Measurements from ENCODE around the gene MPEG1. TPM values are rescaled to one million over a fixed set of nuclear protein-coding genes. Genes with fewer than 3 reads are reported as not detected.

MPEG1 gene
- total RNA-seq, 1 experiment from 2014 or later: 0.08 TPM

DNA sequence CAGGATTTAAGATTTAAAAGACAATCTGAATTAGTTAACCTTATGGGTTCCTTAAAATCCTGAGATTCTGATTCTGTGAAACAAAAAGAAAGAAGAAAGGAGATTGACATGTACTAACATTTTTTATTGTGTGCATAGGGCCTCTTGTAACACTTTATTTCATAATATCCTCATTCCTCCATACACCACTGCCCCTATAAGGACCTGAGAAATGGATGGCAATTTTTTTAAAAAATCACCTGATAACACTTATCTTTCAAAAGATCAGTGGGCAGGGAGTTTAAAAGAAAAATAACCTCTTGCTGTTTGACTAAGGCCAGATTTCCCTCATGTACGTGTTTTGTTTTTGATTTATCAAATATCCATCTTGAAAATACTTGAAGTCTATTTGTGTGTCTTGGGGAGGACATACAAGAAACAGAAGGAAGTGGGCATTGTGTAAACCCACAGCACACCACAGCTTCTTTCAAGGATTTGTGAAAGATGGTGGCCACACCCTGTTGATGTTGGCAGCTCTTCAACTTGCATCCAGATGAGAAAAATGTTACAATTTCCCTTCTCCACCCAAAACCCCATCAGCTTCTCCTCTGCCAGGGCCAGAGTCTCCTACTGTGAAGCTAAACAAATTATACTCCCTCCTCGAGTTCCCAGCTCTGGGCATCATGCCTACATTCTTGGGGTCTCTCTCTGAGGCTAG, 35.0 kb upstream of the MPEG1 start:
- no TSS peak for BruUV-seq (replicated peaks)
- H3K9me3 ChIP-seq (ENCODE audit: control insufficient read depth, insufficient read depth, low read depth, low read length): no peaks in the 10 kb centered on the region
- no peak overlapping the region for H3K27ac ChIP-seq (ENCODE audit: low read length)
- ATAC-seq (no peak), DNase-seq (ENCODE audit: low read depth, low spot score) (no peak)
- H3K36me3 ChIP-seq (ENCODE audit: control insufficient read depth, insufficient read depth, low read length): no peaks in the 10 kb centered on the region
- no peaks in the 10 kb centered on the region for H3K4me1 ChIP-seq (ENCODE audit: control insufficient read depth, insufficient read depth, low read length)
- CTCF ChIA-PET: no interaction called here
- TF ChIP-seq, protein P1, sequence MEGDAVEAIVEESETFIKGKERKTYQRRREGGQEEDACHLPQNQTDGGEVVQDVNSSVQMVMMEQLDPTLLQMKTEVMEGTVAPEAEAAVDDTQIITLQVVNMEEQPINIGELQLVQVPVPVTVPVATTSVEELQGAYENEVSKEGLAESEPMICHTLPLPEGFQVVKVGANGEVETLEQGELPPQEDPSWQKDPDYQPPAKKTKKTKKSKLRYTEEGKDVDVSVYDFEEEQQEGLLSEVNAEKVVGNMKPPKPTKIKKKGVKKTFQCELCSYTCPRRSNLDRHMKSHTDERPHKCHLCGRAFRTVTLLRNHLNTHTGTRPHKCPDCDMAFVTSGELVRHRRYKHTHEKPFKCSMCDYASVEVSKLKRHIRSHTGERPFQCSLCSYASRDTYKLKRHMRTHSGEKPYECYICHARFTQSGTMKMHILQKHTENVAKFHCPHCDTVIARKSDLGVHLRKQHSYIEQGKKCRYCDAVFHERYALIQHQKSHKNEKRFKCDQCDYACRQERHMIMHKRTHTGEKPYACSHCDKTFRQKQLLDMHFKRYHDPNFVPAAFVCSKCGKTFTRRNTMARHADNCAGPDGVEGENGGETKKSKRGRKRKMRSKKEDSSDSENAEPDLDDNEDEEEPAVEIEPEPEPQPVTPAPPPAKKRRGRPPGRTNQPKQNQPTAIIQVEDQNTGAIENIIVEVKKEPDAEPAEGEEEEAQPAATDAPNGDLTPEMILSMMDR (IDR thresholded peaks at IDR 0.05): no peak
- TF ChIP-seq, protein P2, sequence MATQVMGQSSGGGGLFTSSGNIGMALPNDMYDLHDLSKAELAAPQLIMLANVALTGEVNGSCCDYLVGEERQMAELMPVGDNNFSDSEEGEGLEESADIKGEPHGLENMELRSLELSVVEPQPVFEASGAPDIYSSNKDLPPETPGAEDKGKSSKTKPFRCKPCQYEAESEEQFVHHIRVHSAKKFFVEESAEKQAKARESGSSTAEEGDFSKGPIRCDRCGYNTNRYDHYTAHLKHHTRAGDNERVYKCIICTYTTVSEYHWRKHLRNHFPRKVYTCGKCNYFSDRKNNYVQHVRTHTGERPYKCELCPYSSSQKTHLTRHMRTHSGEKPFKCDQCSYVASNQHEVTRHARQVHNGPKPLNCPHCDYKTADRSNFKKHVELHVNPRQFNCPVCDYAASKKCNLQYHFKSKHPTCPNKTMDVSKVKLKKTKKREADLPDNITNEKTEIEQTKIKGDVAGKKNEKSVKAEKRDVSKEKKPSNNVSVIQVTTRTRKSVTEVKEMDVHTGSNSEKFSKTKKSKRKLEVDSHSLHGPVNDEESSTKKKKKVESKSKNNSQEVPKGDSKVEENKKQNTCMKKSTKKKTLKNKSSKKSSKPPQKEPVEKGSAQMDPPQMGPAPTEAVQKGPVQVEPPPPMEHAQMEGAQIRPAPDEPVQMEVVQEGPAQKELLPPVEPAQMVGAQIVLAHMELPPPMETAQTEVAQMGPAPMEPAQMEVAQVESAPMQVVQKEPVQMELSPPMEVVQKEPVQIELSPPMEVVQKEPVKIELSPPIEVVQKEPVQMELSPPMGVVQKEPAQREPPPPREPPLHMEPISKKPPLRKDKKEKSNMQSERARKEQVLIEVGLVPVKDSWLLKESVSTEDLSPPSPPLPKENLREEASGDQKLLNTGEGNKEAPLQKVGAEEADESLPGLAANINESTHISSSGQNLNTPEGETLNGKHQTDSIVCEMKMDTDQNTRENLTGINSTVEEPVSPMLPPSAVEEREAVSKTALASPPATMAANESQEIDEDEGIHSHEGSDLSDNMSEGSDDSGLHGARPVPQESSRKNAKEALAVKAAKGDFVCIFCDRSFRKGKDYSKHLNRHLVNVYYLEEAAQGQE (IDR thresholded peaks at IDR 0.05; ENCODE audit: insufficient read depth in 1 of 2, low read depth in 2 of 2, low read length in 1 of 2): no peak
- TF ChIP-seq SIN3A (IDR thresholded peaks at IDR 0.05; ENCODE audit: borderline replicate concordance, insufficient read depth, low read depth, low read length) (no peak), POLR2AphosphoS5 (IDR thresholded peaks at IDR 0.05; ENCODE audit: low read depth, low read length) (no peak), TCF7L2 (IDR thresholded peaks at IDR 0.05; ENCODE audit: low read depth, low read length) (no peak)
- no peak overlapping the region for H3K4me3 ChIP-seq (ENCODE audit: low read depth in 2 of 2, low read length in 2 of 2)
- in situ Hi-C loops (cut with HindIII; ENCODE audit: low pct_unique_long_range_greater_than_20kb, low sequenced_read_pairs) (no loop called here), intact Hi-C loops (cut with micrococcal nuclease; ENCODE audit: unreplicated experiment) (no loop called here)
- H3K27me3 ChIP-seq (ENCODE audit: control insufficient read depth, insufficient read depth, low read length): no peaks in the 10 kb centered on the region
- POLR2A ChIA-PET: no interaction called here

DNA sequence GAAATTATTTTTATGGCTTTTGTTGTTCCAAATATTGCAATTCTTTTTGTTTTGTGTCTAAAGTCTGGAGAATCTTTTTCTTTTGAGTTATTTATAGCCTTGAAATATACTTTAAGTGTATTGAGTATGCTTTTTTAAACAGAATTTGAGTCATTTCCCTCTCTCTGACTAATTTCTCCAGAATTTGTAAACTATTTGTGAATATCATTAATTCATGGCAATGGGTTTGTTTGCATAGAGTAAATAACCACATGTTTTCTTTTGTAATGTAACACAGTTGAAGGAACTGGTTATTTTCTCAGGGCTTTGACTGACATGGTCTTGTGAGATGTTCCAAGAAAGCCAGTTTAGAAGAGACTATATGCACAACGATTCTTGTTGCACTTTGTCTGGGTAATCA, 30.9 kb upstream of the MPEG1 start:
- ATAC-seq: no peak
- Histone ChIP-seq H3K27ac (ENCODE audit: low read length) (no peak overlapping the region), H3K36me3 (ENCODE audit: control insufficient read depth, insufficient read depth, low read length) (no peaks in the 10 kb centered on the region), H3K9me3 (ENCODE audit: control insufficient read depth, insufficient read depth, low read depth, low read length) (peaks cover 4% of the 10 kb centered on the region; the same call in 1 of the 2 replicates), H3K4me3 (ENCODE audit: low read depth in 2 of 2, low read length in 2 of 2) (no peak overlapping the region), H3K4me1 (ENCODE audit: control insufficient read depth, insufficient read depth, low read length) (no peaks in the 10 kb centered on the region), H3K27me3 (ENCODE audit: control insufficient read depth, insufficient read depth, low read length) (no peaks in the 10 kb centered on the region)
- intact Hi-C loops (cut with micrococcal nuclease; ENCODE audit: unreplicated experiment) (no loop called here), in situ Hi-C loops (cut with HindIII; ENCODE audit: low pct_unique_long_range_greater_than_20kb, low sequenced_read_pairs) (no loop called here)
- BruUV-seq (replicated peaks): no TSS peak
- ChIA-PET POLR2A (no interaction called here), CTCF (no interaction called here)
- DNase-seq (ENCODE audit: low read depth, low spot score): no peak
- TF ChIP-seq, protein P1 (IDR thresholded peaks at IDR 0.05): no peak
- no peak for TF ChIP-seq SIN3A (IDR thresholded peaks at IDR 0.05; ENCODE audit: borderline replicate concordance, insufficient read depth, low read depth, low read length)
- TF ChIP-seq, protein P2 (IDR thresholded peaks at IDR 0.05; ENCODE audit: insufficient read depth in 1 of 2, low read depth in 2 of 2, low read length in 1 of 2): no peak
- no peak for TF ChIP-seq TCF7L2 (IDR thresholded peaks at IDR 0.05; ENCODE audit: low read depth, low read length)
- TF ChIP-seq POLR2AphosphoS5 (IDR thresholded peaks at IDR 0.05; ENCODE audit: low read depth, low read length): no peak

Data from Panc1 (cell line).